Epithelial cell of prostate (primary cell): ENCODE results near the gene FAM228A.
"Not testable (repeated sequence)": the region's sequence is repeated elsewhere in the genome, so short reads cannot be mapped to it uniquely, and the experiment has no call there.

Source experiments
- DNase-seq: peaks from one replicate; pipeline ENCODE4 v3.0.0-alpha.2; 2011; ENCODE audit warnings: low read depth, low spot score
- H3K27ac ChIP-seq: fragments of 450-650 bp; 2 replicates; pipeline ENCODE4 v1.5.1; 2017; ENCODE audit warnings: mild to moderate bottlenecking

FAM228A gene

DNA sequence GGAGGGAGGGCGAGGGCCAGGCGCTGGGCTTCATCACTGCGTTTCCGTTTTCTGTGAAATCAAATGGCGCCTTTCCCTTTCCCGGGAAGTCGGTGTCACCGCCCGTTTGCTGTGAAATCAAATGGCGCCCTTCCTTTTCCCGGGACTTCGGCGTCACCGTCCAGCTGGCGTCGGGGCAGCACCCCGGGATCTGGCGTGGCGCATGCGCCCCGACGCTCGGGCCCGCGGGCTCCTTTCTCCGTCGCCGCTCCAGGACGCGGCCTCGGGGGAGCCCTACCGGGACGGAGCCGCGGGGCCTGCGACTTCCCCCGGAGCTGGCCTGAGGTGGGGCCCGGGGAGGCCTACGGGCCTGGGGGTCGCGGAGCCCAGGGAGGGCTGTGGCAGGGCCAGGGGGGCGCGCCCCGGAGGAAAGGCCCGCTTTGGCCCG is at the start of gene FAM228A:
Gene FAM228A, plus strand, starts transcription at position 203 of the 427 bp plus-strand sequence. CDS start 428 bp downstream, outside the sequence.
- no peak for DNase-seq
- H3K27ac ChIP-seq: no peak within 1 kb of the TSS

DNA sequence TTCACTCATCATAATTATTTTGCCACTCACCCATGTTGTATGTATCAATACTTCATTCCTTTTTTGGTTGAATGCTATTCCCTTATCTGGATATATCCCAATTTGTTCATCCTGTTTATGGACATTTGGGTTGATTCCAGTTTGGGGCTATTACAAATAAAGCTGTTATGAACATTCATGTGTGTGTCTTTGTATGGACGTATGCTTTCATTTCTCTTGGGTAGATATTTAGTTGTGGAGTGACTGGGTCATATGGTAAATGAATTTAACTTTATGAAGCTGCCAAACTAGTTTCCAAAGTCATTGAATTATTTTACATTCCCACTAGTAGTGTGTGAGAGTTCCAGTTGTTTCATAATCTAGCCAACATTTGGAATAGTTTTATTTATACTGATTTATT is 48.9 kb upstream of the FAM228A start:
- no peak for DNase-seq
- no peak overlapping the region for H3K27ac ChIP-seq

DNA sequence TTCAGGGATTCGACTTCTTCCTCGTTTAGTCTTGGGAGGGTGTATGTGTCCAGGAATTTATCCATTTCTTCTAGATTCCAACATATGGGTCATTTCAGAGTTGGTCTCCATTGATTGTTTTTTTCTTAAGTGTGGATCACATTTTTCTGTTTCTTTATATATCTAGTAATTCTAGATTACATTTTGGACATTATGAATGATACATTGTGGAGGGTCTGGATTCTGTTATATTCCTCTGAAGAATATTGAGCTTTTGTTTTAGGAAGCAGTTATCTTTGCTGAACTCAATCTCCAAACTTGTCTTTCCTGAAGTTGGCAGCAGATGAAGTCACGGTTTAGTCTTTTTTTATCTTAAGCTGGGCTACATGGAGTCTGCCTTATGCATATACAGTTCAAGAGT is 42.3 kb upstream of the FAM228A start:
- H3K27ac ChIP-seq: no peak overlapping the region
- no peak for DNase-seq

DNA sequence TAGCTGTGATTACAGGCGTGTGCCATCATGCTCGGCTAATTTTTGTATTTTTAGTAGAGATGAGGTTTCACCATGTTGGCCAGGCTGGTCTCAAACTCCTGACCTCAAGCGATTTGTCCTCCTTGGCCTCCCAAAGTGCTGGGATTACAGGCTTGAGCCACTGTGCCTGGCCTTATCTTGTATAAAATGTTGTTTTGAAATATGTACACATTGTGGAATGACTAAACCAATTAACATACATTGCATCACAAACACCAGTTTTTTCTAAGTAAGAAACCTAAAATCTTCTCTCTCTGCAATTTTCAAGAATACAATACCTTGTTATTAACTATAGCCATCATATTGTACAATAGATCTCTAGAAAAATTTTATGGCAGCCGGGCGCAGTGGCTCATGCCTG is 34.5 kb upstream of the FAM228A start:
- not testable (repeated sequence) for H3K27ac ChIP-seq, DNase-seq

DNA sequence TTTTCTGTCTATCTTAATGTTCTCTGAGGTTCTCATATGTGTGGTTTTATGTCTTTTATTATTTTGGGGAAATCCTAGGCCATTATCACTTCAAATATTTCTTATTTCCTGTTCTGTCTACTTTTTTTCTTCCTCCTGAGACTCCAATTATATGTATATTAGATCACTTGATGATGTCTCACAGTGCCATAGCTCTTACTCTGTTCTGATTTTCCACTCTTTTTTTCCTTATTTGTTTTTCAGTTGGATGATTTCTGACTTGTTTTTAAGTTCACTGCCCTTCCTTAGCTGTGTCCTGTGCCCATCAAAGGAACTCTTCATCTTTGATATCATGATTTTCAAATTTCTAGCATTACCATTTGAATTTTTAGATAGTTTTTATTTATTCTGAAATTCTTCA is 27.5 kb upstream of the FAM228A start:
- DNase-seq: no peak
- H3K27ac ChIP-seq: no peak overlapping the region

DNA sequence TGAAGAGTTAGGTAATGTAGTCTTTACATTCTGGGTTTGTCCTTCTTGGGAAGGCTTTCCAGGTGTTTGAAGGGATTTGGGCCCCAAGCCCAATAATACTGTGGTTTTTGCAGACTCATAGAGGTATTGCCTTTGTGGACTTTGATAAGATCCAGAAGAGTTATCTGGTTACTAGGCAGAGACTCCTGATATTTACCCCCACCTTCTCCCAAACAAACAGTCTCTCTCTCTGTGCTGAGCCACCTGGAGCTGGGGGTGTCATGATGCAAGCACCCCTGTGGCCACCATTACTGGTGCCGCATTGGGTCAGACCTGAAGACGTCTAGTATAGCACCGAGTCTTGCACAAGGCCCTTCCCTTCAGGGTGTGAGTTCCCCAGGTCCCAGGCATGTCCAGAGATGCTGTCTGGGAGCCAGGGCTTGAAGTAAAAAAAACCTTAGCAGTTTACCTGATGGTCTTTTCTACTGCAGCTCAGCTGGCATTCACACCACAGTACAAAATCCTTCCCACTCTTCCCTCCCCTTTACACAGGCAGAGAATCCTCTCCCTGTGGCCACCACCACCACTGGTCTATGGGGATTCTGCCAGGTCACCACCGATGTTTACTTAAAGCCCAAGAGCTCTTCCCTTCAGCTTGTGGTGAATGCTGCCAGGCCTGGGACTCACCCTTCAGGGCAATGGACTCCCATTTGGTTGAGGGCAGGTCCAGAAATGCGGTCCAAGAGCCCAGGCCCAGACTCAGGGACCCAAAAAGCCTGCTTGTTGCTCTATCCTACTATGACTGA is 22.2 kb upstream of the FAM228A start:
- DNase-seq: no peak
- H3K27ac ChIP-seq: no peak overlapping the region

DNA sequence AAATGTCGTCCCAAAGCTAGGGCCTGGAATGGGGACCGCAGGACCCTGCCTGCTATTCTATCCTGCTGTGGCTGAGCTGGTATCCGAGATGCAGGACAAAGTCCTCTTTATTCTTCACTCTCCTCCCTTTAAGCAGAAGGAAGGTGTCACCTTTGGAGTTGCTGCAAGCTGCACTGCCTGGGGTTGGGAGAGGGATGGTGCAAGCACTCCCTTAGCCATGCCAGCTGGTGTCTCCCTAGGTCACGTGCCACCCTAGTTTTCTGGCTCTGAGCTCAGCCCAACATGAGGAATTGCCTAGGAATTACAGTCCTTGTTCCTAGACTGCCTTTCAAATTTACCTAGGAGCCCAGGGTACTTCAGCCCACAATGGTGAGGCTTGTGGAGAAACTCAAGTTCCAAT is 21.4 kb upstream of the FAM228A start:
- no peak for DNase-seq
- H3K27ac ChIP-seq: no peak overlapping the region

DNA sequence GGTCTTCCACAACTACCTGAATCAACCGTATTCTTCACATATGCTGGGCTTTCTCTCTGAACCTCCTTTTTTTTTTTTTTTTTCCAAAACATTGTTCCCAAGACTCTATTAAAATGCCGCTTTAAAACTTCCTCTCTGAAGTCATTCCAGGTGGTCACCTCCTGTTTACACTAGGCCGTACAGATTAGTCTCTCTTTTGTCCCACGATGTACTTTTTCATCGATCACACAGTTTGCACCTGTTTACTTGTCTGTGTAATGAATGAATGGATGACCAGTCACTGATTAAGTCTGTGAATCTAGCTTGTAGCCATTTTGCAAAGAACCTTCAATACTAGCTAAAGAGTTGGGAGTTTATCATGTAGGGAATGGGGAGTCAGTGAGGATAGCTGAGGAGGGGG is 16.7 kb upstream of the FAM228A start:
- H3K27ac ChIP-seq: no peak overlapping the region
- no peak for DNase-seq

DNA sequence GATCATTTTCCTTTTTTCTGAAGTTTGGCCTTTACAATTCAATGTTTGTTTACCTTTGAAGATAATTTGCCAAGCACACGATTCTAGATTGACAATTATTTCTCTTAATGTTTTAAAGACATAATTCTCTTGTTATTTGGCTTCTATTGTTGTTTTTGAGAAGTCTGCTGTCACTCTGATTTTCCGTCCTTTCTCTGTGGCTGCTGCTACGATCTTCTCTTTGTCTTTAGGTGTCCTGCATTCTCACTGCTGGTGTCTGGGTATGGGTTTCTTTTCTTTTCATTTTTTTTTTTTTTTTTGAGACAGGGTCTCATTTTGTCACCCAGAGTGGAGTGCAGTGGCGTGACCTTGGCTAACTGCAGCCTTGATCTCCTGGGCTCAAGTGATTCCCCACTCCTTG is 15.1 kb upstream of the FAM228A start:
- DNase-seq: no peak
- no peak overlapping the region for H3K27ac ChIP-seq

DNA sequence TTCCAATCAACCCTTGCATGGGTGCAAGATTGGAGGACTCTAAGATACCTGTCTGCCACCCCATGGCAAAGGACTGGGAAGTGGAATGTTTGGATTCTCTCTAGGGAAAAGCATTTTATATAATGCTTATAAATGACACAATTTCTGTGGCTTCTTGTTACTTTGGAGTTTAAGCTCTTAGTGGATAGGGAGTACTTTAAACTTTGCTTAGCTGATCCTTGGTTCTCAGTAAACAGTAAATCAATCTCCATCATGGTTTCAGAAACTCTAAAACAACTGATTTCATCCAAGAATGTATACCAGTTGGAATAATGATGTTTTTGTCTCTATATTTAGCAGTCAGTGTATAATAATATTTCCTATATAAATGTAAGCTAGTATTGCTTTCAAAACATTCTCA is 14.1 kb upstream of the FAM228A start:
- no peak overlapping the region for H3K27ac ChIP-seq
- no peak for DNase-seq

DNA sequence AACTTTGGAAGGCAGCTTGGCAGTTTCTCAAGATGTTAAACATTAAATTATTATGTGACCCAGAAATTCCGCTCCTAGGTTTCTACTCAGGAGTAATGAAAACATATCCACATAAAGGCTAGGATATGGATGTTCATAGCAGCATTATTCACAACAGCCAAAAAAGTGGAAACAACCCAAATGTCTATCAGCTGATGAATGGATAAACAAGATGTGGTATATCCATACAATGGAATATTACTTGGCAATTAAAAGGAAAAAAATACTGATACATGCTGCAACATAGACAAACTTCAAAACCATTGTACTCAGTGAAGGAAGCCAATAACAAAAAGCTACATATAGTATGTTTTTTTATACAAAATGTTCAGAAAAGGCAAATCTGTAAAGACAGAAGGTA is 12.4 kb upstream of the FAM228A start:
- no peak overlapping the region for H3K27ac ChIP-seq
- DNase-seq: no peak

DNA sequence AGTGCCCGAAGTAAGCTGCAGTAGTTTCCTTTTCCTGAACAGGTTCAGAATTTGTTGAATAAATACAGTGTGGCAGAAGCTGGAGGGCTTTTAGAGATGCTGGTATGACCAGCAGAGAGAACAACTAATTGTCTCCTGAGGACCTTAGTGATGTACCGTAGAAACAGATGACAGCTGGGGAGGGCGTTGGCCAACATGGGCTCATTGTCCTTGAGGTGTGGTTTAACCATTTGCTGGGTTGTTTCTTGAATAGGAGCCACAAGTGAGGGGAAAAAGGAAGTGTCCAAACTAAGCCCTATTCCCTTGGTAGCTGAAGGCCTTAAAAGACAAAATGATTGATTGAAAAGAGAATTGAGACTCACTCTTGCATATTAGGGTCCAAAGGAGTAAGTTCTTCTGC is 11.7 kb upstream of the FAM228A start:
- DNase-seq: no peak

DNA sequence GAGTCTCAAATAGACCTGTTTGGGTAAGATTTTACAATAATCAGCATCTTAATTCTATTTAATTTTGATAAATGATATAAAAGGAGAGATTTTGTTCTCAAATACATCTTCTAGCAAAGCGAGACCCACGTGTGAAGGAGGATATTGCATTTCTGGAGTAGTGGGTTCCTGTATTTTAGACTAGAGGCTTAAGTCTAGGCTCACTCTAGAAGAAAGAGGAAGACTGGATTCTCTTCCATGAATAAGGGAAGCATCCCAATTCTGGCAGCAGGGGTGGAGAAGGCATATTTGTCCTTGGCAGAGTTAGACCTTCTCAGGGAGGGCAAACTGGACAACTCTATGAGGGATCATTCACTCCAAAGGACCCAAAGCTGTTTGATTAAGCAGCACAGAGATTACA is 11.3 kb upstream of the FAM228A start:
- no peak overlapping the region for H3K27ac ChIP-seq
- DNase-seq: no peak

More for the DNA sequence above, 11.7 kb upstream of the FAM228A start:
- no peak overlapping the region for H3K27ac ChIP-seq

DNA sequence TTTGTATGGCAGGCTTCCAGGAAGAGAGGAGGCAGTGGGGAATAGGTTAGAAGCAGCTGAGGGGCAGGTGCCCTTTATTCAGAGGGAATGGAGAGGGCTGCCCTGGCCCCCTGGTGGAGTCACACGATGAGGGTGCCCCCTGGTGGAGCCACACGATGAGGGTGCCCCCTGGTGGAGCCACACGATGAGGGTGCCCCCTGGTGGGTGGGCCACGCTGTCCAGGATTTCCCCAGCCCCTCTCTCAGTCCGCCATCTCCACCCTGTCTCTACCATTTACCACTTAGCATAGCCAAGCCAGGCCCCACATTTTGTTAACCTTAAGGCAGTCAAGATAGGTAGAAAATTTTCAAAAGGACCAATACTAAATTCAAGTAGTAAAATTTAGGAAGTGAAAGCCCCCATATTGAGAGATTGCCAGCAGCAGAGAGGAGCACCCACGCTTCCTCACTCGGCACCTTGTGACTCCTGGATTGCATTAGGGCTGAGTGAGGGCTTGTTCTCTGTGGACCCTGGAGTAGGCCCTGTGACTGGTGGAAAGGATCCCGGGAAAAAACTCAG is 10.4 kb upstream of the FAM228A start:
- H3K27ac ChIP-seq: no peak overlapping the region
- no peak for DNase-seq

DNA sequence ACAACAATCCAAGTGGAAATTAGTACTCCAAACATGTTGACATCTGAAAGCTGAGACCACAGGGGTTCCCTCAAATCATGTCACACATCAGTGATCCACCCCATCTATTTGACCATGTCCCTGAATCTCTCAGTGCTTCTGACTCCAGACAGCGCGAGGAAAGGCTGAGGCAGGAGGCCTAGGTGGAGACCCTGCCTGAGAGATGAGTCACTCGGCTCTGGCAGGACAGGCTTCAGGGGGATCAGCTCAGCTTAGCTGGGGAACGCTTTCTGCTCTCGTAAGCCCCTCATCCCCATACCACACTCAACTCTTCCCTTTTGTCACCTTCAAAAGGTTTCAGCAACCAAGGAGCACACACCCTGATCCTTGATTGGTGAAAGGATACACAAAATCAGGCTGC is 5.8 kb upstream of the FAM228A start:
- H3K27ac ChIP-seq: no peak overlapping the region
- DNase-seq: no peak

DNA sequence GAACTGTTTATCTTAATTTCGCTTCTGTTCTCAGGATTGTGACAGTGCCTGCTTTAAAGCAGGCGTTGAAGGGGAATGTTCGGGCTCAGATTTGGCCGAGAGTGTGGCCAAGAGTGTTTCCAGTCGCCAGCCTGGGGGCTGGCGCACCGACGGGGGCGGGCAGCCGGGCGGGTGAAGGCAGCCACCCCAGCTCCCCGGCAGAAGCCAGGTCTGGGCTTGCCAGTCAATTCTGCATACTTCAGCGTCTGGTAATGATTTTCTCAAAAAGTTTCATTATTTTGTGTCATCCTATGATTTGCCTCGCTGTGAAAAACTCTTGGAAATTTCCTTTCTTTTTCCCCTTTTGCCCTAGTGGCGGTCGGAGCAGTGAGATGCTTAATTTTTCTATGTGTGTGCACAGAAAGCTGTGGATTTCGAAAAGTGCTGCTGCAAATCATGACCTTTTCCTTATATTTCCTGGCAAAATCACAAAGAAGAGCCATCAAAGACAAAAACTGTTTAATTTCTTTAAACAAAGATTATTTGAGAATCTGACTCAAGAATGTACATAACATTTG is 856 bp downstream of the FAM228A start:
- DNase-seq: no peak

DNA sequence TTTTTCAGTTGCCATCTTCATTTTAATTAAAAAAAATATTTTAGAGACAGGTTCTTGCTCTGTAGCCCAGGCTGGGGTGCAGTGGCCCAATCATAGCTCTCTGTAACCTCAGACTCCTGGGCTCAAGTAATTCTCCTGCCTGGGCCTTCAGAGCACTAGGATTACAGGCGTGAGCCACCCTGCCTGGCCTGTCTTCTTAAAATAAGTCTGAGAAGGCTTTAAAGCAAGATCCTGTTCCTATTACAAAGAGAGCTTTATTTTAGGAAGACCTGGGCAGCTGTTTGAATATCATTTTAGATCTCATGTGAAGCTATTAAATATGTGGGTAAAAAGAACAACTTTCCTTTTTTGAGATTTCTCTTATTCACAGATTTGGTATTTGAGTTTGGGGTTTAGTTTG is 1.5 kb downstream of the FAM228A start:
- H3K27ac ChIP-seq: no peak overlapping the region
- DNase-seq: no peak

More for the DNA sequence above, 856 bp downstream of the FAM228A start:
- H3K27ac ChIP-seq: no peak overlapping the region

DNA sequence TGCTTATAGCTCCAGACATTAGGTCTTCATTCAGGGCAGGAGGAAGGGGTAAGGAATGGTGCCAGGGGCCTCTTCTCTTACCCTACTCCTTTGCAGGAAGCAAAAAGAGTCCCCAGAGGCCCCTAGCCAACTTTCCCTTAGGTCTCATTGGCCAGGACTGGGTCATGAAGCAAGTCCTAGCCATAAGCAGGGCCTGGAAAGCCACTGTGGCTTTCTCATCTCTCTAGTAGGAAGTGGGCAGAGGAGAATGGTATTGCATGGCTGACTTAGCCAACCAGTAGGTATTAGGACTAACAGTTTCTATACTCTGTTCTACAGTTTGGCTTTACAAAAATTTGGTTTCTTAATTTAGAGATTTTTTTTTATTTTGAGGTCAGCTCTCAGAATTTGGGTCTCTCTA is 4.8 kb downstream of the FAM228A start:
- no peak overlapping the region for H3K27ac ChIP-seq
- DNase-seq: no peak

DNA sequence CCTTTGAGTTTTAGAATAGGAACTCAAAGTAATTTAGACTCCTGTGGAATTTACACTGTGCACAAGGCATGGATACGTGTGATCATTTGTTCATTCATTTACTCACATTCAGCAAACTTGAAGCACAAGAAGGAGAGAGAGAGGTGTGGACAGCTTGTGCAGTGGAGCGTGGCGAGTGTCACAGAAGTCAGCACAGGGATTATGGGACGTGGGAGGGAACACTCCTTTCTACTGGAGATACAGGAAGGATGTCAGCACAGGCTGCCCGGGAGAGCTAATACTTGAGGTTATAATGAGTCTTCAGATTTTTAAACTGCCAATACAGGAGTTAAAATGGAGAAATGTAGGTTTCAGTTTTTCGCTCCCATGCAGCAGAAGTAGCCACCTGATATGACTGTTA is 7.0 kb downstream of the FAM228A start:
- DNase-seq: no peak

DNA sequence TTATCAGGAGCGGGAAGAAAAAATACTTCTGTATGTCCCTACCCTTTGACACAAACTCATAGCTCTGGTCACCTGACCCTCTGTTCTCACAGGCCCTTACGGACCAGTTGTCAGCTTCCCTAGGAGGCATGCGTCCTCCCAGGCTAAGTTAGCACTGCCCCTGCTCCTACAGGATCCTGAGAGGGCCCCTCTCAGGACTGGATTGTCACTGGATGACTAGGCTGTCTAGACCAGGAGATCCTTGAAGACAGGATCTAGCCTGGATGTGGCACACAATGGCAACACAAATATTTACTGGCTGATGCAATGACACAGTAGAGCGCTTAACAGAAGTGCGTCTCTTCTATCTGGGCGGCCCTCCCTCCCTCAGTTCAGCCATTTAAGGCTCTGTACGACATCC is 7.7 kb downstream of the FAM228A start:
- no peak overlapping the region for H3K27ac ChIP-seq
- DNase-seq: no peak

More for the DNA sequence above, 7.0 kb downstream of the FAM228A start:
- no peak overlapping the region for H3K27ac ChIP-seq

DNA sequence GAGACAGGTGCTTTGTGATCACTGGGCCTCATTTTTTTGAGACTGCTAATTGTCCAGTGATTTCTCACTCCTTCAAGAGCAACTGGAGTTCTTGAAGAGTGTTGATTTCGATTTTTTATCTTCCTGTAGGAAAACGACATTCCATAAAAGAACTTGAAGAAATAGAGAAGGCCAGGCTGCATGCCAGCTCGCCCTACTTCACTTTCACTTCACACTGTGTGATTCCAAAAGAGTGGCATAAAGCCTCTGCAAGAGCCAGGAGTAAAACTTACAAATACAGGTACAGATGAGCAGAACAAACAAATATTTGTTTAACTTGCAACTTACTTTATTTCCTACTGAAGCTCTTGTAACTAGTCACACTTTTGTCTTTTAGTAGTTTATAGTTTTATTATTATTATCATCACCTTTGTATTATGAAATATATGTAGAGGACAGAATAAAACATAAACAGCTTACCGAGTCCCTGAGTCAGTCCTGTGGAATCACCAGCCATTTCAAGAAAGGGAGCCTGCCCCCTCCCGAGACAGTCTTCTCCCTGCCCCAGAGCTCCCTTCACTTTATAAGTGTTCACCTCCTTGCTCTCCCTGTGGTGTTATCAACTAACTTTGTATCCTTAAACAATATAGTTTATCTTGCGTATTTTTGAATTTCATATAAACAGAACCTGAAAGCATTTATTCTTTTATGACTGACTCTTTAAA is 8.7 kb downstream of the FAM228A start:
- no peak for DNase-seq
- H3K27ac ChIP-seq: no peak overlapping the region
